Loucy (cell line): ENCODE results near the gene PKNOX2.

ENCODE experiments used
- H2AFZ ChIP-seq: fragments of 200-600 bp; sonication (generic); 2 replicates; pipeline ENCODE4 v1.6.0; 2016; ENCODE audit warnings: antibody characterized with exemption, mild to moderate bottlenecking, low read length, moderate library complexity
- H3F3A ChIP-seq: fragments of 200-600 bp; 2 replicates; pipeline ENCODE4 v1.6.0; 2016; ENCODE audit warnings: antibody characterized with exemption, low read depth, mild to moderate bottlenecking
- H3K27me3 ChIP-seq: fragments of 200-600 bp; sonication (generic); 2 replicates; pipeline ENCODE4 v1.6.1; 2014; ENCODE audit warnings: low read length, mild to moderate bottlenecking; ENCODE audit not compliant: insufficient read depth, poor library complexity, severe bottlenecking
- H3K36me3 ChIP-seq: fragments of 200-600 bp; sonication (generic); 2 replicates; pipeline ENCODE4 v1.6.1; 2016; ENCODE audit warnings: low read length; ENCODE audit not compliant: insufficient read depth
- H3K4me1 ChIP-seq: fragments of 200-600 bp; sonication (generic); 2 replicates; pipeline ENCODE4 v1.5.1; 2014; ENCODE audit warnings: low read length, mild to moderate bottlenecking; ENCODE audit not compliant: insufficient read depth, poor library complexity, severe bottlenecking
- H3K4me2 ChIP-seq: fragments of 200-600 bp; sonication (generic); 2 replicates; pipeline ENCODE4 v1.6.0; 2014; ENCODE audit warnings: antibody characterized with exemption, low read length, low read depth, mild to moderate bottlenecking; ENCODE audit not compliant: poor library complexity, severe bottlenecking
- H3K4me3 ChIP-seq: fragments of 200-600 bp; sonication (generic); 2 replicates; pipeline ENCODE4 v1.5.1; 2014; ENCODE audit warnings: low read length, mild to moderate bottlenecking, mixed read lengths; ENCODE audit not compliant: poor library complexity, severe bottlenecking
- H3K79me2 ChIP-seq: fragments of 200-600 bp; sonication (generic); 2 replicates; pipeline ENCODE4 v1.6.1; 2014; ENCODE audit warnings: low read length; ENCODE audit not compliant: insufficient read depth
- H3K9ac ChIP-seq: fragments of 200-600 bp; sonication (generic); 2 replicates; pipeline ENCODE4 v1.6.0; 2014; ENCODE audit warnings: mild to moderate bottlenecking, low read depth, low read length, moderate library complexity; ENCODE audit not compliant: poor library complexity, severe bottlenecking
- H3K9me2 ChIP-seq: fragments of 200-600 bp; sonication (generic); replicated peaks from 2 replicates; pipeline ENCODE4 v1.6.1; 2016; ENCODE audit warnings: low read depth, low read length, mixed read lengths
- H3K9me3 ChIP-seq: fragments of 200-600 bp; sonication (generic); 2 replicates; pipeline ENCODE4 v1.6.1; 2014; ENCODE audit warnings: mild to moderate bottlenecking, antibody characterized with exemption, low read length, low read depth; ENCODE audit not compliant: insufficient read depth
- H4K20me1 ChIP-seq: fragments of 200-600 bp; sonication (generic); 2 replicates; pipeline ENCODE4 v1.6.0; 2014; ENCODE audit warnings: antibody characterized with exemption, low read length, mild to moderate bottlenecking; ENCODE audit not compliant: insufficient read depth, poor library complexity, severe bottlenecking
- EZH2phosphoT487 ChIP-seq: fragments of 200-600 bp; IDR thresholded peaks from 2 replicates; pipeline ENCODE4 v1.6.1; 2018; ENCODE audit warnings: antibody characterized with exemption, mild to moderate bottlenecking, moderate library complexity, borderline replicate concordance
- TF ChIP-seq, protein P1 (sequence below): fragments of 200-600 bp; sonication (generic); conservative IDR thresholded peaks from 2 replicates; pipeline ENCODE4 v1.5.1; 2014; ENCODE audit warnings: mild to moderate bottlenecking, antibody characterized with exemption, low read length

PKNOX2 gene

DNA sequence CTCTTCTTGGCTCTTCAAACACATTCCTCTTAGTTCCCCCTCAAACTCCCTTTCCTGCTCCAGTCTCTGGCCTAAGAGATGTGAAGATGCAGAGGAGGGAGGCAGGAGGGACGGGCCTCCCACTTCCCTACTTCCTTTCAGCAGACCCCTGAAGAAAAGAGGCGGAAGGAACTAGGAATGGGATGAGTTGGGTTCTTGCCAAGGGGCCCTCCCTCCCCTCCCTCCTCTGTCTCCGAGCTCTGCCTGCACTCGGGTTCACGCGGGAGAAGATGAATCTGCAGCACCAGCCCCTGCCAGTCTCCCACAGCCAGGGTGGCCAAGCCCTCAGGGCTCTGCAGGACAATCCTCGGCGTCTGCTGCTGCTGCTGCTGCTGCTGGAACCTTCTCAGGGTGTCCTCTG lies 24.3 kb upstream of the PKNOX2 start:
- H3K27me3 ChIP-seq: no peaks in the 10 kb centered on the region
- H3K9ac ChIP-seq: no peak overlapping the region
- no peak overlapping the region for H3K4me3 ChIP-seq
- H4K20me1 ChIP-seq: no peaks in the 10 kb centered on the region
- H3K4me1 ChIP-seq: no peaks in the 10 kb centered on the region
- no peak overlapping the region for H2AFZ ChIP-seq
- no peak overlapping the region for H3K4me2 ChIP-seq
- no peaks in the 10 kb centered on the region for H3F3A ChIP-seq
- H3K36me3 ChIP-seq: no peaks in the 10 kb centered on the region
- H3K9me3 ChIP-seq: no peaks in the 10 kb centered on the region
- no peaks in the 10 kb centered on the region for H3K79me2 ChIP-seq
- no peak for TF ChIP-seq EZH2phosphoT487
- TF ChIP-seq, protein P1, sequence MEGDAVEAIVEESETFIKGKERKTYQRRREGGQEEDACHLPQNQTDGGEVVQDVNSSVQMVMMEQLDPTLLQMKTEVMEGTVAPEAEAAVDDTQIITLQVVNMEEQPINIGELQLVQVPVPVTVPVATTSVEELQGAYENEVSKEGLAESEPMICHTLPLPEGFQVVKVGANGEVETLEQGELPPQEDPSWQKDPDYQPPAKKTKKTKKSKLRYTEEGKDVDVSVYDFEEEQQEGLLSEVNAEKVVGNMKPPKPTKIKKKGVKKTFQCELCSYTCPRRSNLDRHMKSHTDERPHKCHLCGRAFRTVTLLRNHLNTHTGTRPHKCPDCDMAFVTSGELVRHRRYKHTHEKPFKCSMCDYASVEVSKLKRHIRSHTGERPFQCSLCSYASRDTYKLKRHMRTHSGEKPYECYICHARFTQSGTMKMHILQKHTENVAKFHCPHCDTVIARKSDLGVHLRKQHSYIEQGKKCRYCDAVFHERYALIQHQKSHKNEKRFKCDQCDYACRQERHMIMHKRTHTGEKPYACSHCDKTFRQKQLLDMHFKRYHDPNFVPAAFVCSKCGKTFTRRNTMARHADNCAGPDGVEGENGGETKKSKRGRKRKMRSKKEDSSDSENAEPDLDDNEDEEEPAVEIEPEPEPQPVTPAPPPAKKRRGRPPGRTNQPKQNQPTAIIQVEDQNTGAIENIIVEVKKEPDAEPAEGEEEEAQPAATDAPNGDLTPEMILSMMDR: no peak
- no peaks in the 10 kb centered on the region for H3K9me2 ChIP-seq

DNA sequence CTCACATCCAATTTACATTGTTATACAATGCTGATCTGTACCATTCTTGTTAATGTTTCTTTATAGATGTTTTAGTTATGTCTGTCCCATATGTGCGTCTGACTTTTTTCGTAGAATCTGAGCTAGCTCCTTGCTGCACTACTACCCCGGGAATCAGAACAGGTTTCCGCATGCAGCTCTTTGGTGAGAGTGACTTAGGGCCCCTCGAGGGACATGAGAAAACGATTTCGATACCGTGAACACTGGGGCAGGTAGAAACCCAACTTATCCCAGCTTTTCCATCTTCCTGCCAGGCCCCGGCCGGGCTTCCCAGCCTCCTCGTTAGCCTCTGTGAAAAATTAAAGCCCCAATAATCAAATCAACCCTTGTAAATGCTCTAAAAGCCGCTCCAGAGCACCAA lies 23.4 kb upstream of the PKNOX2 start:
- H3K9ac ChIP-seq: no peak overlapping the region
- H3K9me3 ChIP-seq: no peaks in the 10 kb centered on the region
- TF ChIP-seq EZH2phosphoT487: no peak
- TF ChIP-seq, protein P1: no peak
- no peaks in the 10 kb centered on the region for H3K27me3 ChIP-seq
- H3K4me1 ChIP-seq: no peaks in the 10 kb centered on the region
- H3F3A ChIP-seq: no peaks in the 10 kb centered on the region
- no peaks in the 10 kb centered on the region for H3K79me2 ChIP-seq
- no peak overlapping the region for H3K4me2 ChIP-seq
- peak overlapping the region; percentile 31; the same call in 1 of the 2 replicates for H2AFZ ChIP-seq
- H3K36me3 ChIP-seq: no peaks in the 10 kb centered on the region
- H3K9me2 ChIP-seq: no peaks in the 10 kb centered on the region
- no peaks in the 10 kb centered on the region for H4K20me1 ChIP-seq
- no peak overlapping the region for H3K4me3 ChIP-seq

DNA sequence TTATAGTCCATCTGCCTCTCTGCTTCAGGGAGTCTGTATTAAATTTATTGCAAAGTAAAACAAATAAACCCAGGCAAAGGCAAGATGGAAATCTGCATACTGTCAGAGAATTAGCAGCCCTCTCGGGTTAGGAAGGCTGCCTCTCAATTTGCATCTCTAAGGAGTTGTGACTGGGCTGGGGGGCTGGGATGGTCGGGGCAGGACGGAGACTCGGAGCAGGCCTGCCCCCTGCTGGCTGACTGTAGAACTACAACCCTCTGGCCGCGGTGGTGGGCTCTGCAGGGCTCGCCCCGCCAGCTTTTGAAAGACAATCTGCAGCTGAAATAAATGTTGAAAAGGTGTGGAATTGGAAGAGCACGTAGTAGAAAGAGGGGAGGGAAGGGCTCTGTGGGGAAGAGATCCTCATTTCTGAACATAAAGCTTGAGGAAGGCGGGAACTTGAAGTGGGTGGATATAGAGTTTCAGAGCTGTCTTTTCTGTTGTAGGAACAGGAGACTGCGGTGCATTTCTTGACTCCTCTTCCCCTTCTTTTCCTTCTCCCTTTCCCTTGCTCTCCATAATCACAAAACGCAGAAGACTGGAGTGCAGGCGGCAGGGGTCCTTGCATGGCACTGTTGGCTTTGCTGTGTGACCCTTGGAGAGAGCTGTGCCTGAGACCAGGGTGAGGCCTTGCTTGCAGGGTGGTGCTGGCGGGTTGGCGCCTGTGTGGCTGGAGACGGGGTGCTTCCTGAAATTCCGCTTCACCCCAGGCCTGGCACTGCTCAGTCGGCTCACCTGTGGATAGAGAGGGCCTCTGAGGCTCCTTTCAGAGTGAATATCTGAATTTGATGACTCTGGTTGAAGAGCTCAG lies 22.6 kb upstream of the PKNOX2 start:
- Histone ChIP-seq H3K9me3 (no peaks in the 10 kb centered on the region), H3K36me3 (no peaks in the 10 kb centered on the region), H3K9ac (no peak overlapping the region), H3K4me3 (no peak overlapping the region), H4K20me1 (no peaks in the 10 kb centered on the region), H3K9me2 (no peaks in the 10 kb centered on the region), H3K79me2 (no peaks in the 10 kb centered on the region), H2AFZ (peak overlapping the region; percentile 31), H3K27me3 (no peaks in the 10 kb centered on the region), H3F3A (no peaks in the 10 kb centered on the region), H3K4me2 (no peak overlapping the region), H3K4me1 (no peaks in the 10 kb centered on the region)
- no peak for TF ChIP-seq EZH2phosphoT487
- TF ChIP-seq, protein P1: peak; percentile 98
